Fibroblast of pulmonary artery (primary cell): ENCODE measurements around the gene GTF2E1.
A peak's percentile ranks its signal among the peaks of the same experiment; 100 is the strongest.
"Not testable (repeated sequence)": the region's sequence is repeated elsewhere in the genome, so short reads cannot be mapped to it uniquely, and the experiment has no call there.

Experiments used
- DNase-seq: peaks from one replicate; pipeline ENCODE4 v3.0.0-alpha.2; 2010; ENCODE audit warnings: low read depth
- H3K4me3 ChIP-seq: replicated peaks from 2 replicates; pipeline ENCODE4 v1.5.1; 2011; ENCODE audit warnings: low read depth, mild to moderate bottlenecking, control low read depth, low read length, moderate library complexity
- CTCF ChIP-seq: IDR thresholded peaks from 2 replicates; pipeline ENCODE4 v1.5.1; 2011; ENCODE audit warnings: mild to moderate bottlenecking, control low read depth, low read length, inconsistent platforms; ENCODE audit errors: missing control alignments

The GTF2E1 gene

GRCh38 chr3:120710369-120710768, 32.2 kb upstream of the GTF2E1 start:
- DNase-seq: no peak
- no peak for TF ChIP-seq CTCF
- H3K4me3 ChIP-seq: no peak overlapping the region

- H3K4me3 ChIP-seq: no peak overlapping the region
- DNase-seq: no peak
- no peak for TF ChIP-seq CTCF
These were observed 29.3 kb upstream of the GTF2E1 start for GRCh38 chr3:120713262-120713661.

- H3K4me3 ChIP-seq, DNase-seq: not testable (repeated sequence)
These were observed 23.2 kb upstream of the GTF2E1 start for GRCh38 chr3:120719167-120719834.

GRCh38 chr3:120726791-120727190, 15.8 kb upstream of the GTF2E1 start:
- DNase-seq: peak; percentile 23
- no peak for TF ChIP-seq CTCF
- H3K4me3 ChIP-seq: no peak overlapping the region

GRCh38 chr3:120730576-120731542, 11.7 kb upstream of the GTF2E1 start:
- TF ChIP-seq CTCF: no peak
- DNase-seq: no peak
- H3K4me3 ChIP-seq: no peak overlapping the region

GRCh38 chr3:120738006-120738405, 4.5 kb upstream of the GTF2E1 start:
- H3K4me3 ChIP-seq, DNase-seq: not testable (repeated sequence)

GRCh38 chr3:120741320-120741719, 1.2 kb upstream of the GTF2E1 start:
- TF ChIP-seq CTCF: no peak
- H3K4me3 ChIP-seq: peak overlapping the region; percentile 98
- no peak for DNase-seq
